Ishikawa (cell line): ENCODE measurements around the gene KATNB1.

ENCODE experiments used
- CEBPB ChIP-seq: IDR thresholded peaks from 2 replicates; pipeline ENCODE4 v1.6.1; 2012
- CREB1 ChIP-seq: IDR thresholded peaks from 2 replicates; pipeline ENCODE4 v1.6.1; 2012; ENCODE audit warnings: low read depth
- EP300 ChIP-seq: IDR thresholded peaks from 2 replicates; pipeline ENCODE4 v1.6.1; 2012; ENCODE audit warnings: borderline replicate concordance
- MAX ChIP-seq: IDR thresholded peaks from 2 replicates; pipeline ENCODE4 v1.6.1; 2012
- NFIC ChIP-seq: IDR thresholded peaks from 2 replicates; pipeline ENCODE4 v1.6.1; 2012
- RAD21 ChIP-seq: IDR thresholded peaks from 2 replicates; pipeline ENCODE4 v1.6.1; 2012; ENCODE audit warnings: low read depth
- TCF12 ChIP-seq: IDR thresholded peaks from 2 replicates; pipeline ENCODE4 v1.6.1; 2012; ENCODE audit warnings: low read depth
- TEAD4 ChIP-seq: IDR thresholded peaks from 2 replicates; pipeline ENCODE4 v1.6.1; 2012
- YY1 ChIP-seq: IDR thresholded peaks from 2 replicates; pipeline ENCODE4 v1.6.1; 2012; ENCODE audit warnings: low read depth
- ZBTB7A ChIP-seq: IDR thresholded peaks from 2 replicates; pipeline ENCODE4 v1.6.1; 2012; ENCODE audit warnings: low read depth
- TF ChIP-seq, protein P1 (sequence below): IDR thresholded peaks from 2 replicates; pipeline ENCODE4 v1.6.1; 2012; ENCODE audit warnings: low read depth, mild to moderate bottlenecking
- TF ChIP-seq, protein P2 (sequence below): IDR thresholded peaks from 2 replicates; pipeline ENCODE4 v1.6.1; 2012

GRCh38 chr16:57722210-57722499 lies 13.4 kb upstream of the KATNB1 start:
- TF ChIP-seq CEBPB, result no peak
- no peak for TF ChIP-seq ZBTB7A
- no peak for TF ChIP-seq EP300
- no peak for TF ChIP-seq RAD21
- no peak for TF ChIP-seq TEAD4
- no peak for TF ChIP-seq TCF12
- TF ChIP-seq, protein P1, sequence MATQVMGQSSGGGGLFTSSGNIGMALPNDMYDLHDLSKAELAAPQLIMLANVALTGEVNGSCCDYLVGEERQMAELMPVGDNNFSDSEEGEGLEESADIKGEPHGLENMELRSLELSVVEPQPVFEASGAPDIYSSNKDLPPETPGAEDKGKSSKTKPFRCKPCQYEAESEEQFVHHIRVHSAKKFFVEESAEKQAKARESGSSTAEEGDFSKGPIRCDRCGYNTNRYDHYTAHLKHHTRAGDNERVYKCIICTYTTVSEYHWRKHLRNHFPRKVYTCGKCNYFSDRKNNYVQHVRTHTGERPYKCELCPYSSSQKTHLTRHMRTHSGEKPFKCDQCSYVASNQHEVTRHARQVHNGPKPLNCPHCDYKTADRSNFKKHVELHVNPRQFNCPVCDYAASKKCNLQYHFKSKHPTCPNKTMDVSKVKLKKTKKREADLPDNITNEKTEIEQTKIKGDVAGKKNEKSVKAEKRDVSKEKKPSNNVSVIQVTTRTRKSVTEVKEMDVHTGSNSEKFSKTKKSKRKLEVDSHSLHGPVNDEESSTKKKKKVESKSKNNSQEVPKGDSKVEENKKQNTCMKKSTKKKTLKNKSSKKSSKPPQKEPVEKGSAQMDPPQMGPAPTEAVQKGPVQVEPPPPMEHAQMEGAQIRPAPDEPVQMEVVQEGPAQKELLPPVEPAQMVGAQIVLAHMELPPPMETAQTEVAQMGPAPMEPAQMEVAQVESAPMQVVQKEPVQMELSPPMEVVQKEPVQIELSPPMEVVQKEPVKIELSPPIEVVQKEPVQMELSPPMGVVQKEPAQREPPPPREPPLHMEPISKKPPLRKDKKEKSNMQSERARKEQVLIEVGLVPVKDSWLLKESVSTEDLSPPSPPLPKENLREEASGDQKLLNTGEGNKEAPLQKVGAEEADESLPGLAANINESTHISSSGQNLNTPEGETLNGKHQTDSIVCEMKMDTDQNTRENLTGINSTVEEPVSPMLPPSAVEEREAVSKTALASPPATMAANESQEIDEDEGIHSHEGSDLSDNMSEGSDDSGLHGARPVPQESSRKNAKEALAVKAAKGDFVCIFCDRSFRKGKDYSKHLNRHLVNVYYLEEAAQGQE, result no peak
- no peak for TF ChIP-seq YY1
- TF ChIP-seq CREB1, result no peak
- TF ChIP-seq, protein P2, sequence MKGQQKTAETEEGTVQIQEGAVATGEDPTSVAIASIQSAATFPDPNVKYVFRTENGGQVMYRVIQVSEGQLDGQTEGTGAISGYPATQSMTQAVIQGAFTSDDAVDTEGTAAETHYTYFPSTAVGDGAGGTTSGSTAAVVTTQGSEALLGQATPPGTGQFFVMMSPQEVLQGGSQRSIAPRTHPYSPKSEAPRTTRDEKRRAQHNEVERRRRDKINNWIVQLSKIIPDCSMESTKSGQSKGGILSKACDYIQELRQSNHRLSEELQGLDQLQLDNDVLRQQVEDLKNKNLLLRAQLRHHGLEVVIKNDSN, result no peak
- no peak for TF ChIP-seq MAX
- no peak for TF ChIP-seq NFIC
